Breast epithelium (tissue), 3 donors: ENCODE data around the gene LIMS1.
"Not testable (repeated sequence)": the region's sequence is repeated elsewhere in the genome, so short reads cannot be mapped to it uniquely, and the experiment has no call there.

Experiments used
- CTCF ChIP-seq, 3 donors: fragments of 450-650 bp; IDR thresholded peaks; one replicate each; pipeline ENCODE4 v1.5.1; 2016 to 2017; ENCODE audit warnings: antibody characterized with exemption in 3 of 3, mild to moderate bottlenecking in 3 of 3, moderate library complexity in 3 of 3
- POLR2AphosphoS5 ChIP-seq, 3 donors: sonication (generic); formaldehyde crosslinking; IDR thresholded peaks; one replicate each; pipeline ENCODE4 v1.6.1; 2017; ENCODE audit warnings: antibody characterized with exemption in 3 of 3

- TF ChIP-seq POLR2AphosphoS5, CTCF (IDR thresholded peaks at IDR 0.05): not testable (repeated sequence)
Observed at GRCh38 chr2:108524688-108525087, 9.6 kb upstream of the LIMS1 start.
